ENCODE results near the gene UGT1A4.

The UGT1A4 gene

DNA sequence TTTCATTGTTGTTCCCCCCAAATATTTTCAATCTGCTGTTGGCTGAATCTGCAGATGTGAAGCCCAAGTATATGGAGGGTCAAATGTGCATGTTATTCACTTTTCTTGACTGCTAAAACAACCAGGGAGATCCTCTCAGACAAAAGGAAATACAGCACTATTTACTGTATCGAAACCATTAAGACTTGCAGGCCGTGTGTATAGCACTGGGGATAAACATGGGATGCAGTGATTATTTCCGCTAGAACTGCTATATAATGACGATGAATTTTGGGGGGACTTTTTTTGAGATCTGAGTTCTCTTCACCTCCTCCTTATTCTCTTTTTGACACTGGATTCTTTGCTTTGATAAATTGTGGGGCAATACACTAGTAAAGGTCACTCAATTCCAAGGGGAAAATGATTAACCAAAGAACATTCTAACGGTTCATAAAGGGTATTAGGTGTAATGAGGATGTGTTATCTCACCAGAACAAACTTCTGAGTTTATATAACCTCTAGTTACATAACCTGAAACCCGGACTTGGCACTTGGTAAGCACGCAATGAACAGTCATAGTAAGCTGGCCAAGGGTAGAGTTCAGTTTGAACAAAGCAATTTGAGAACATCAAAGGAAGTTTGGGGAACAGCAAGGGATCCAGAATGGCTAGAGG, 38.0 kb downstream of the UGT1A4 start:
- no peak overlapping the region for H3K27ac ChIP-seq
- TF ChIP-seq, protein P1, sequence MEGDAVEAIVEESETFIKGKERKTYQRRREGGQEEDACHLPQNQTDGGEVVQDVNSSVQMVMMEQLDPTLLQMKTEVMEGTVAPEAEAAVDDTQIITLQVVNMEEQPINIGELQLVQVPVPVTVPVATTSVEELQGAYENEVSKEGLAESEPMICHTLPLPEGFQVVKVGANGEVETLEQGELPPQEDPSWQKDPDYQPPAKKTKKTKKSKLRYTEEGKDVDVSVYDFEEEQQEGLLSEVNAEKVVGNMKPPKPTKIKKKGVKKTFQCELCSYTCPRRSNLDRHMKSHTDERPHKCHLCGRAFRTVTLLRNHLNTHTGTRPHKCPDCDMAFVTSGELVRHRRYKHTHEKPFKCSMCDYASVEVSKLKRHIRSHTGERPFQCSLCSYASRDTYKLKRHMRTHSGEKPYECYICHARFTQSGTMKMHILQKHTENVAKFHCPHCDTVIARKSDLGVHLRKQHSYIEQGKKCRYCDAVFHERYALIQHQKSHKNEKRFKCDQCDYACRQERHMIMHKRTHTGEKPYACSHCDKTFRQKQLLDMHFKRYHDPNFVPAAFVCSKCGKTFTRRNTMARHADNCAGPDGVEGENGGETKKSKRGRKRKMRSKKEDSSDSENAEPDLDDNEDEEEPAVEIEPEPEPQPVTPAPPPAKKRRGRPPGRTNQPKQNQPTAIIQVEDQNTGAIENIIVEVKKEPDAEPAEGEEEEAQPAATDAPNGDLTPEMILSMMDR (conservative IDR thresholded peaks at IDR 0.05) = no peak

DNA sequence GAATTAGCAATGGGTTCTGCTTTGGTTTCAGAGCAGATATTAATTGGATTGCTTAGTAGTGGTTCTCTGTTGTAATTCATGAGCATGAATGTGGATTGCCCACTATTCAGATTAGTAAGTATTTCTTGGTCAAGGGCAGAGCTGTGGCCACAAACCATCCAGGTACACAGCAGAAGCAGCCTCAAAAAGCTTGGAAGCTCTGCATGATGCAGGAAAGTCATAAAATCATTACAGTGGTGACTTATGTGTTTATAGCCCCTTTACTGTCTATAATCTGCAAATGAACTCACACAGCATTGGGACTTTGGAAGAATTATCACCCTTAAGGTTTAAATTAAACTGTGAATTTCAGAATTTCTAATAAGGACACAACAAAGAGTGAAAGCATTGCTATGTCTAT, 39.6 kb downstream of the UGT1A4 start:
- H3K27ac ChIP-seq = no peak overlapping the region
- TF ChIP-seq, protein P1 (conservative IDR thresholded peaks at IDR 0.05) = no peak

DNA sequence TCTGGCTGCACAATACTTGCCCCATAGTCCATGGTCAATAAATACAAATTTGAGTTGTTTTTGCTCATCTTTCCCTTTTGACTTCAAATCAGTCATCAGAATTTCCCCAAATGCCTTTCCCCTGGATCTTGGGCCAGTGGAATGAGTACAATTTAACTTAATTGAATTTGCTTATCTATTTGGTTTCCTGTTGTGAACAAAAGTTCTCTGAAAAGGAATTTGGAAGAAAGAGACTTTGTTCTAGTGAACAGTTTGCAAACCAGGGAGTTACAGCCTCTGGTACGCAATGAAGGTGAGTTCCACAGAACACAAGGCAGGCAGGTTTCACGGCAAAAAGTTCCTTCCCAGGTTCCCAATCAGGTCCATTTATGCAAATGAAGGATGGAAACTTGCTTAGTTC, 40.3 kb downstream of the UGT1A4 start:
- TF ChIP-seq, protein P1 (conservative IDR thresholded peaks at IDR 0.05) = no peak
- H3K27ac ChIP-seq = no peak overlapping the region

DNA sequence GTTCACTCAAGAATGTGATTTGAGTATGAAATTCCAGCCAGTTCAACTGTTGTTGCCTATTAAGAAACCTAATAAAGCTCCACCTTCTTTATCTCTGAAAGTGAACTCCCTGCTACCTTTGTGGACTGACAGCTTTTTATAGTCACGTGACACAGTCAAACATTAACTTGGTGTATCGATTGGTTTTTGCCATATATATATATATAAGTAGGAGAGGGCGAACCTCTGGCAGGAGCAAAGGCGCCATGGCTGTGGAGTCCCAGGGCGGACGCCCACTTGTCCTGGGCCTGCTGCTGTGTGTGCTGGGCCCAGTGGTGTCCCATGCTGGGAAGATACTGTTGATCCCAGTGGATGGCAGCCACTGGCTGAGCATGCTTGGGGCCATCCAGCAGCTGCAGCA, 41.5 kb downstream of the UGT1A4 start, which contains the start of gene UGT1A1:
Gene UGT1A1 (plus strand): TSS at position 228 of the 400 bp plus-strand sequence. CDS start 18 bp downstream, at position 246.
- no peak within 1 kb of the TSS for H3K27ac ChIP-seq
- TF ChIP-seq, protein P1 (conservative IDR thresholded peaks at IDR 0.05) = no peak

DNA sequence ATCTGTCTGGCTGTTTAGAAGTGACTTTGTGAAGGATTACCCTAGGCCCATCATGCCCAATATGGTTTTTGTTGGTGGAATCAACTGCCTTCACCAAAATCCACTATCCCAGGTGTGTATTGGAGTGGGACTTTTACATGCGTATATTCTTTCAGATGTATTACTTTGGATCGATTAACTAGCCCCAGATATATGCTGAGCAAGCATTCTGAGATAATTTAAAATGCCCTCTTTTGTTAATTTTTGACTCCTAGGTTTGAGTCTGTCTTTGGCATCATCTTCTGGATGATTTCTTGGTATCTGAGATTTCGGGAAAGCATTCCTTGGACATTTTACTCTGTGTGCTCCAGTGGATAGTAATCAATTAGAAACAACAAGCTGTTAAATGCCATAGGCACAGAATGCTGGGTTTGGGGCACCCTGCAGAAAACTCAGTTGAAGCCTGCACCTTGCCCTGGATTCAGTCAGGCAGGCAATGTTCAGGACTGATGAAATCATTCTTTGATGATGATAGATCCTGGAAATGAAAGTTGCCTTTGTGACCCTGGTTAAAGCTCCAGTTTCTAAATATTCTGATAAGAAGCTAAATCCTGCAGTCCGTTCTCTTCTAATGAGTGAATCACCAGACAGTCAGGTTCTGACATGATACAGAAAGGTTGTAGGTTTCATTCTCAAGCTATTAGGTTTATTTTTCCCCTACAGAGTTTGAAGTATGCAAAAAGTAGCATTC, 42.7 kb downstream of the UGT1A4 start:
- TF ChIP-seq, protein P1 (conservative IDR thresholded peaks at IDR 0.05) = no peak
- no peak overlapping the region for H3K27ac ChIP-seq

DNA sequence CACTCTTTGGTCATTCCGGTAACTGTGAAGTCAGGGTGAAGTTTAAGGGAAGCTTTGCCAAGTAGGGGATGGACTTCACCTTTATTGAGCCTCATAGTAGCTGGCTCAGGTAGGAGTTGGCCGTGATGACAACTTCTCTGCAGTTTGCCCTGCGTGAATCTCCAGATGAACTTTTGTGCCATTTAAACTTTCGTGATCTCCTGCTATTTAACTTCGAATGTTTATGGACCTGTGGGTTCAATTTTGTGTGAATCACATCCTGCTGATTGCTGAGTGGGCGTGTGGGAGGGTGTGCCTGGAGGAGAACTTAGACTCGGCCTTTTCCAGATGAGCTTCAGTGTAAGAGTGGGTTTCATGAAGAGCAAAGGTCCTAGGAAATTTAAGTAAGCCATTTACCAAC, 45.7 kb downstream of the UGT1A4 start:
- no peak overlapping the region for H3K27ac ChIP-seq
- TF ChIP-seq, protein P1 (conservative IDR thresholded peaks at IDR 0.05) = no peak

DNA sequence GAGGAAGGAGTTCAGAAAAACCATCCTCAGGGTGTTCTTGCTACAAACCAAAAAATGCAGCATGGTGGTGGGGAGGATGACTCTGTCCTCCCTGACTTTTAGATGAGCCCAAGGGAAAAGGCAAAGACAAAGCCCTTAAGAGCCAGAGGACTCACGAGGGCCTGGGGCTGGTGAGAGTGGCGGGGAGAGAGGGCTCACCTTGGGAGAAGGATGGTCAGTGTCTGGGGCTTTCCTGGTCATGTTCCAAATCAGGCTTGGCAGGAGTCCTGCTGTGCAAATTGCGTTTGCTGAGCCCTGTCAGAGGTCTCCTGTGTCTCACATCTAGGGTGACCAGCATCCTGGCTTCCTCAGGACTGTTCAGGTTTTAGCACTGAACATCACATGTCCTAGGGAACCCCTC, 46.2 kb downstream of the UGT1A4 start:
- H3K27ac ChIP-seq = no peak overlapping the region
- TF ChIP-seq, protein P1 (conservative IDR thresholded peaks at IDR 0.05) = no peak

Measured in VCaP (cell line).